HG02759 (cell line): ENCODE data around the gene RASGEF1B.

Experiments
- ATAC-seq: cut with Tn5 transposase; IDR thresholded peaks from one replicate; pipeline ENCODE4 v1.9.1; 2021; ENCODE audit warnings: mild to moderate bottlenecking, moderate library complexity; ENCODE audit not compliant: unreplicated experiment

RASGEF1B gene

DNA sequence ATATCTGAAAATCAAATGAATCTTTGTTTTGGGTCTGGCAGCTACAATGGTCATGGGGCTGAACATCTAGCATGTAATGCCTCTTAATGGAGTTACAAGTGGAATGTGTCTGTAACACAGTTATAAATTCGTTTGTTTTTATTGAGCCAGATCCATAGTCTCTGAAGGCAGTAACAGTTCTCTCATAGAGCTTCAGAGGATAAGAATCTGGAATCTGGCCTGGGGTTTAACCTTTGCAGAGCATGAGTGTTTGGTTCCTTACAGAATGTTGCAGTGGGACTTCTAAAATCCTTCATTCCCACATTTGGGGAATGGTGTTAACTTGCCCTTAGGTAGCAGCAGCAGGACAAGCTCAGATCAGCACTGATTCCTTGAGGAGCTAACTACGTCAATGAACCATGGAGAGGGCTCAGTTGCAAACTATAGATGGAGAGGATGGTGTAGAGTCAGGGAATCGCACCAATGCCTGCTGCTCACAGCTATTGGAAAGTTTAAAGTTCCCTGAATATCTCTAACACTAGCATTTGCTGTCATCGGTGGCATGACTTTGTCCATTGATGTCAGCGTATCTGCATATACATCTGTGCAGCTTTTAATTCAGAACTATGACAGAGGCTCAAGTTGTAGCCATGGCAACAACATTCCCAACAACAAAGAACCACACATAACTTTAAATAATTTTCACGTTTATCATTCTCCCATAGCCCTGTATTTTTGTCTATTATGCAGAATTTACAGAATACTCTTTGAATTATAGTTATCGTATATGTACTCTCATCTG is 72.2 kb downstream of the RASGEF1B start:
- no peak for ATAC-seq

DNA sequence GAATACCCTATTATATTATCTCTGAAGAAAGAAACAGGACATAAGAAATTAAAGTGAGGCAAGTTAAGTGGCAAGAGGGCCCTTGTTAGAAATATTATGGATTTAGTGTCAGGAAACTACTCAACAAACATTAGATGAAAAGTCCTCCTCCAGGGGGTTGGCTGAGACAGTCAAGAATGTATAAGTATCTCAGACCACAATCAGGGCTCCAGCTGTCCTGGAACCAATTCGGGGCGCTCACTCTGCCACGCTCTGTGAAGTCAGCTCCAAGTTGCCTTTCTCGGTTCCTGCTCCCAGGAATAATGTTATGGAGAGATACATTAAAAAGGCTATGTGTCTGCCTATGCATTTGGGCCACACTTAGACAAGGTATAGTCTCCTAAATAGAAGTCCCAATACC is 73.3 kb downstream of the RASGEF1B start:
- ATAC-seq, result no peak

DNA sequence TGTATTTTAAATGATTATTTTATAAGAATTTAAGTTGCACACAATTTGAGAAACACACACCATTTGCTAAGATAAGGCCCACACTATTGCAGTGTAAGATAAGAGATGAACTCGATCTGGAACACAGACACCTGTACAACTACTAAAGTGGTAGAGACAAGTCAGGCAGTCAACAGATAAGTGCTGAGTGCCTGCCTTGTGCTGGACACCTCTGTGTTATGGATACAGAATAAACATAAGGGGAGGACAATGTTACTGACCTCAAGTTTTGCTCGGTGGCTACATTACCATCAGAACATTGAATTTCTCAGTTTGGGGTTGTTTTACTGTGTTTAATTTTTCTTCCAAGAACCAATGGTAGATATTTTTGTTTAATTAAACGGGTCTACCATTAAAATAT is 74.1 kb downstream of the RASGEF1B start:
- ATAC-seq, result no peak

DNA sequence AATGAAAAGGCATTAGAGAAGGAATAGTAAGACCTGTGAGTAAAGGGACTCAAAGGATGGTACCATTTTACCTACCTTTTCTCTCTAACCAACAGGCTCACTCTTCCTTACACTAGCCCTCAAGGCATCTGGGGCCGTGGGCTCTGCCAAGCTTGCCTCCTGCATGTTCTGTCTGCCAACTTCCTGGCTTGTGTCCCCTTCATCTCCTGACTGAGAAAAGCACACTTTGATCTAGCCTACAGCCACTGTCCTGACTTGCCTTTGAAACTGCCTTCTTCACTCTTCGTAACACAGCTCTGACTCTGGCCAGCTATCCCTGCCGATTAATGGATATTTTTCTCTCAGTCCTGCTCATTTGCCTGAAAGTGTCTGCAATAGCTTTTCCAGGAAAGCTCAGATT is 76.5 kb downstream of the RASGEF1B start:
- ATAC-seq, result no peak

DNA sequence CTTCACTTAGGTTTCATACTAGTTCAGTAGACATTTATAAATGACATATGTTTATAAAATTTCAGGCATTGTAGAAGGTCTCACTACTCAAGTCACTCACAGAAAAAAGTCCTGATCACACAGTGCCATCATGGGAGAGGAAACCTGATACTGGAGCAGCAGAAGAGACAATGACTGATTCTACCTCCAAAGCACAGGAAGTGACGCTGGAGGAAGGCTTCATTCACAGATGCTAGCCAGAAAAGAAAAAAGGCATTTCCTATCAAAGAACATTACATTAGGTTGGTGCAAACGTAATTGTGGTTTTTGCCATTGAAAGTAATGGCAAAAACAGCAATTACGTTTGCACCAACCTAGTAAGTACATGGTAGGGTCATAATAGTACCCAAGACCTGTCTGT is 79.5 kb downstream of the RASGEF1B start:
- ATAC-seq, result no peak

DNA sequence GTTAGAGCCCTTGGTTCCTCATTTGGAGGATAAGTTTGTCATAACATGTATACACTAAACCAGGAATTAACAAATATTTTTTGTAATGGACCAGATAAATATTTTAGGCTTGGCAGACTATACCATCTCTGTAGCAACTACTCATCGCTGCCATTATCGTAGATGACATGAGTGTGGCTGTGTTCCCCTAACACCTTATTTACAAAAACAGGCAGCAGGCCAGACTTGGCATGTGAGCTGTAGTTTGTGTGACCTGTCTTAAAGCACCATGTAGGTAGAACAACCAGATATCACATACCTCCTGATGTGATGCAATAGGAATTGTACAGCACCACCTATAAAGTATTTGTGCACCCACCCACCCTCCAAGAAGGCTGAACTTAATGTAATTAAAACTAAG is 82.0 kb downstream of the RASGEF1B start:
- no peak for ATAC-seq

DNA sequence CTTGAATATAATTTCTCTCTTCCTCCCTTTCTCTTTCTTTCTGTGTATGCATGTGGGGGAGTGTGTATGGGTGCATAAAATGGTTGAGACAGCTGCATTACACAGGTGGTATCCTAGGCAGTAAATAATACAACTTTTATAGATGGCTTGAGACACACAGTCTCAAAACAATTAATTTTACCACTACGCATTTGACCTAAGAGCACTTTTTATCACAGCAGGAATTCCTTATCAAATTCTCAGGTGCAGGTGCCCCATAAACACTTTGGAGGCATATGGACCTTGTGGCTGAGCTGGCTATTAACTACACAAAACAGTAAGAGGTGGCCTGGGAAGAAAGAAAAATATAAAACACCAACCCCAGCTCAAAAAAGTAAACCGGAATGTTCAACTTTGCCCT is 91.3 kb downstream of the RASGEF1B start:
- no peak for ATAC-seq

DNA sequence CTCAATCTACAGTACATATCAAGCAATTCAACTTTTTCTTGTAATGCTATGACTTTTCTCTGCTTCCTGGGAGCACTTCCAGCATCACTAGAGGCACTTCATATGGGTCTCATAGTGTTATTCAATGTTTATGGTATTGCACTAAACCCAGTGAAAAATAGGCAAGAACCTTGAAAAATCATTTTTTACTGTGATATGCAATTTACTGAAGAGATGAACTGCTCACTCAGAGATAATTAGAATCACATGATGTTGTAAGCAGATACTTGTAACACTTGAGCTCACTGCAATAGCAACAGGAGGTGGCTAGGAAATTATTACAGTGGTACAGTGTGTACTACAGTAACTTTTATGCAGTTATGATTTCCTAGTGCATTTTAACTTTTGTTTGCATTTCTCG is 93.3 kb downstream of the RASGEF1B start:
- ATAC-seq, result no peak

DNA sequence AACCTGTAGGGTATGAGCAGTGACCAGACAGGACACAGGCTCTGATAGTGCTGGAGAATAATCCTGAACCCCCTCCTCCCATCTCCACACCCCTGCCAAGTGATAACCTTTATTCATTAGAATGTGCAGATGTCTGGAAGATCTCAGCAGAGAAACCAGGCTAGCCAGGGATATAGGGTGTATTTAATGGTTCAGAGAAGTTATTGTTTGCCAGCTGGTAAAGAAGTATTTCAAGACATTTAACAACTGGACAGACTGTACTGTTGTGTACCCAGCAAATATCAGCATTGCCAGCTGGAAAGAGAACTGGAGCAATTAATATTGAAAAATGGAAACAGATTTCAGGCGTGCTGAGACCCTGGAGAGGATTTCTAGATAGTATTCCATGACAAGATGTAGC is 94.5 kb downstream of the RASGEF1B start:
- no peak for ATAC-seq

DNA sequence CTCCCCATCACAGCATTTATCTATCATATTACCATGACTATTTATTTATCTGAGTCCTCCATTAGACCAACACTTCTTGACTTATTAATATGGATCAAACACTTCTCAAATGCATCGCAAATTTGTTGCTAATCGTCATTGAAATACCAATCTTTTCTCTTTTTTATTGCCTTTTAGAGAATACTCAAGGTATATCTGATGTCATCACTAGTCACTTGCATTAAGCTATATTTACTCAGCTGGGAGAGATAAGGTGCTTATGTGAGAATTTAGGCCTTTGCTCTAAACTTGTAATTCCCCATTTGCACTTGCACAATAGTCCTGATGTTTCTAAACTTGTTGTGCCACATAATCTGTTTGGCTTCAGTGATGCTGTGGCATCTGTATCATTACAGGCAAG is 95.0 kb downstream of the RASGEF1B start:
- no peak for ATAC-seq
